Measurements from ENCODE around the gene TK2.
"Not testable (repeated sequence)": the region's sequence is repeated elsewhere in the genome, so short reads cannot be mapped to it uniquely, and the experiment has no call there.

TK2 gene

DNA sequence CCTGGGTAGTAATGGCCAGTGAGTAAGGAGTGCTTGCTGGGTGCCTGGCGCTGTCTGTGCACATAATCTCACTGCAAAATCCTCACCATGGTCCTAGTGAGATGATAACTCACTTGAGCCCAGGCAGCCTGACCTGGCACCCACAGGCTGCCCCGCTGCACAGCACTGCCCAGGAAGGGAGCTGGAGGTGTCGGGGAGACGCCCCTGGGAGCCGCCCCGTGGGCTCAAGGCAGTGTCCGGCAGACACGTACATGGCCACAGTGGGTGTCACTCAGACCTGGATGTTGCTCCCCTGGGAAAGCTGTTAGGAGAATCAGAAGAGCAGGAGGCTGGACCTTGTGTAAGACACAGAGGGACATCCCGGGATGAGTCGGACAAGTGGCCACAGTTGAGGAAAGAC, 78.7 kb downstream of the TK2 start:
- Mint-ChIP-seq H3K36me3 (ENCODE audit: insufficient read depth) (no peaks in the 10 kb centered on the region), H3K4me3 (no peak overlapping the region), H3K9me3 (peaks cover 0 to 4% of the 10 kb centered on the region in 2 donors), H3K4me1 (ENCODE audit: low read depth in 2 of 2) (peaks cover 19 to 20% of the 10 kb centered on the region in 2 donors), H3K27me3 (peaks cover 24 to 34% of the 10 kb centered on the region in 2 donors), H3K27ac (no peak overlapping the region)
- DNase-seq: no peak
- ATAC-seq (replicated peaks): no peak

DNA sequence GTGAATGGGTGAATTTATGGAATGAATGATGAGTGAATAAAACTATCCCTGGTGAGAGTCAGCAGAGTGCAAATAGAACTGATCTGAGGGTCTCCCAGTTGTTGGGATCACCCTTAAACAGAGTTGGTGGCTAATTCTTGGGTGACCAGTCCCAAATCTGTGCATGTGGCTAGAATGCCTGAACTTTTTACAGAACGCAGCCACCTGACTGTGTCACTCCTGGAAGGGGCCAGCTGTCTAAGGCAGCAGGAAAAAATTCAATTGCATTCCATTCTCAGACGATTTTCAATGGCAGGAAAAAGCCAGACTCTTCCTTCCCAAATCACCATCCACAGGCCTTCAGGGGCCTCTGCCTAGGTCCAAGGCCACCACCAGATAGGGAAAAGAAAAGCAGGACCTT, 79.4 kb downstream of the TK2 start:
- Mint-ChIP-seq H3K36me3 (ENCODE audit: insufficient read depth) (no peaks in the 10 kb centered on the region), H3K4me1 (ENCODE audit: low read depth in 2 of 2) (peaks cover 19 to 20% of the 10 kb centered on the region in 2 donors), H3K27ac (no peak overlapping the region), H3K4me3 (no peak overlapping the region), H3K9me3 (peaks cover 0 to 7% of the 10 kb centered on the region in 2 donors), H3K27me3 (peaks cover 30 to 41% of the 10 kb centered on the region in 2 donors)
- ATAC-seq (replicated peaks) (no peak), DNase-seq (no peak)

DNA sequence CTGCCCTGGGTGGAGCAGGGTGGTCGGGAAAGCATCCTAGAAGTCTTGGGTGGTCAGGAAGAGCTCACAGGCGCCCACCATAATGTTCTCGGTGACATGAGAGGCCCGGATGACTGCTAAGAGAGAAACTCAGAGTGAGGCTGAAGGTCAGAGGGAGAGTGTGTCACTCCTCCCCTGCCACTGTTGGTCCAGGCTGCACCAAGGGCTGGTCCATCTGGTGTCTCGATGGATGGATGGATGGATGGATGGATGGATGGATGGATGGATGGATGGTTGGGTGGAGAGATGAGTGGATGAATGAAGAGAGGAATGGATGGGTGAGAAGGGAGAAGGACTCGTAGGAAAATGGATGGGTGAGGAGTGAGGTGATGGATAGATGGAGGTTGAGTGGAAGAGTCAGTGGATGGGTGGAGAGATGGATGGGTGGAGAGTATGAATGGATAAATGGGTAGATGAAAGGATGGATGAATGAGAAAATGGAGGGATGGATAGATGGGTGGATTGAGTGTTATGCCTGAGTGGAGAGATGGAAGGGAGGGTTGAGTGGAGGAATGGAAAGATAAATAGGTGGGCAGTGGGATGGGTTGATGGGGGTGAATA, 79.9 kb downstream of the TK2 start:
- ATAC-seq (replicated peaks) (no peak), DNase-seq (no peak)
- Mint-ChIP-seq H3K9me3 (peaks cover 0 to 7% of the 10 kb centered on the region in 2 donors), H3K4me3 (no peak overlapping the region), H3K36me3 (ENCODE audit: insufficient read depth) (no peaks in the 10 kb centered on the region), H3K27me3 (peaks cover 35 to 46% of the 10 kb centered on the region in 2 donors), H3K27ac (no peak overlapping the region), H3K4me1 (ENCODE audit: low read depth in 2 of 2) (peaks cover 15 to 16% of the 10 kb centered on the region in 2 donors)

DNA sequence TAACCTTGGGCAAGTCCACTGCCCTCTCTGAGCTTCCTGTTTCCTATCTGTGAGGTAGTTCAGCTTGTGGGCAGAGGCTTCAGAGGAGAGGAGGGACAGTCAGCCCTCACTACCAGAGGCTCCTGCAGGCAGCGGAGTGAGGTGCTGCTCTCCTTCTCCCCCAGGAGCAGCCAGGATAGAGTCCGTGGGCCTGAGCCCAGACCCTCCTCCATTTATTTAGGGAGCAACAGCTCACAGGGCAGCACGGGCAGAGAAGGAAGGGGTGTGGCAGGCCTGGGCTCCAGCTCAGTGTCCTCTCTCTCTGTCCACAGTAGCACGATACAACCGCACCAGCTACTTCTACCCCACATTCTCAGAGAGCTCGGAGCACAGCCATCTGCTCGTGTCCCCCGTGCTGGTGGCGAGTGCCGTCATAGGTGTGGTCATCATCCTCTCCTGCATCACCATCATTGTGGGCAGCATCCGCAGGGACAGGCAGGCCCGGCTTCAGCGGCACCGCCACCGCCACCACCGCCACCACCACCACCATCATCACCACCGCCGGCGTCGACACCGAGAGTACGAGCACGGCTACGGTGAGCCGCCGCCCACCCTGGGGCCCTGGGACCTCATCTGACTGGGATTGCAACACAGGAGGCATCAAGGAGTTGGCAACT, 80.5 kb downstream of the TK2 start:
- no peak for ATAC-seq (replicated peaks)
- Mint-ChIP-seq H3K4me1 (ENCODE audit: low read depth in 2 of 2) (peaks cover 8 to 10% of the 10 kb centered on the region in 2 donors), H3K27ac (peak overlapping the region in 1 of 2 donors; percentile 25), H3K9me3 (peaks cover 0 to 7% of the 10 kb centered on the region in 2 donors), H3K4me3 (no peak overlapping the region), H3K27me3 (peaks cover 40 to 52% of the 10 kb centered on the region in 2 donors), H3K36me3 (ENCODE audit: insufficient read depth) (no peaks in the 10 kb centered on the region)
- no peak for DNase-seq

DNA sequence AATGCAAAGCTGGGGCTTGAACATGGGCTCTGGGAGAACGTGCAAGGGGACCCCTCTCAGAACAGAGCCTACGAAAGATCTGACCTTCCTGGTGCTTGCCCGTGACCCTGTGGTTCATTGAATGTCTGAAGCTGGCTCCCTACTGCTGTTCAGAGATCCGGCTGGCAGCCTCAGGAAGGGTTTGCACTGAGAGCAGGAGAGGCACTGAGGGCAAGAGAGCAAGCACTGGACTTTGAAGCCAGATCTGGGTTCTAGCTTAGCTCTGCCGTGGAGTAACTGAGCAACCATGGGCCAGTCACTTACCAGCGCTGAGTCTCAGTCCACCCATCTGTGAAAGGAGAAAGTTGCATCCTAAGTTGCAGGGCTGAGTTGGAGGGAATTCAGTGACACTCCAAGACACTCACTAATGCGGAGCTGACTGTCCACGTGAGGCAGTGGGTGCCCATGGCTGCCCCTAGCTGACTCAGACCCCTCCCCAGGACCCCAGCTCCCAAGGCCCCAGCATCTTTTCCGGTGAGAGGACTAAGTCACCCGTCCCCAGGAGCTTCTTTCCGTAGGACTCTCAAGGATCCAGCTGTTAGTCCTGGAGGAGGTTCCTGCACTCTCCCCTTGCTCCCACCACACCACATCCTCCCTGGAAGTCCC, 81.5 kb downstream of the TK2 start:
- H3K27me3 Mint-ChIP-seq: peaks cover 48 to 62% of the 10 kb centered on the region in 2 donors
- H3K36me3 Mint-ChIP-seq (ENCODE audit: insufficient read depth): no peaks in the 10 kb centered on the region
- H3K4me3 Mint-ChIP-seq: no peak overlapping the region
- H3K9me3 Mint-ChIP-seq: peaks cover 0 to 7% of the 10 kb centered on the region in 2 donors
- DNase-seq: no peak
- H3K27ac Mint-ChIP-seq: peak overlapping the region in 1 of 2 donors; percentile 25
- H3K4me1 Mint-ChIP-seq (ENCODE audit: low read depth in 2 of 2): peaks cover 0 to 4% of the 10 kb centered on the region in 2 donors
- ATAC-seq (replicated peaks): no peak

DNA sequence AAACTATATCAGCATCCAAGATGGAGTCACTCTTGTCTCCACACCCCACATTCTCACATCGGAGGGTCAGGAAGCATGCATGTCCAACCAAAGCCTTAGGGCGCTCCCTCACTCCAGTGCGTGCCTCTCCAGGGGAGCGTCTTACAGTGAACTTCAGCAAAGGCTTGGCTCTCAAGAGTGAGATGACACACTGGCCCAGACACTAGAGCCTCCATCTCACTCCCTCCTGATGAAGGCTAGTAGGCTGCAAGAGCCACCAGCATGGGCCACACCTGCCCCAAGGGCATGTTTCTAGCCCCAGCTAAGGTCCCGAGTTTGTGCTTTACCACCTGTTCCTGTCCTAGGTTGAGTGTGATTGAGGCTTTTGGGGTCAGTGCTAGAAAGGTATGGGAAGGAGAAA, 82.3 kb downstream of the TK2 start:
- no peak for ATAC-seq (replicated peaks)
- DNase-seq: no peak

DNA sequence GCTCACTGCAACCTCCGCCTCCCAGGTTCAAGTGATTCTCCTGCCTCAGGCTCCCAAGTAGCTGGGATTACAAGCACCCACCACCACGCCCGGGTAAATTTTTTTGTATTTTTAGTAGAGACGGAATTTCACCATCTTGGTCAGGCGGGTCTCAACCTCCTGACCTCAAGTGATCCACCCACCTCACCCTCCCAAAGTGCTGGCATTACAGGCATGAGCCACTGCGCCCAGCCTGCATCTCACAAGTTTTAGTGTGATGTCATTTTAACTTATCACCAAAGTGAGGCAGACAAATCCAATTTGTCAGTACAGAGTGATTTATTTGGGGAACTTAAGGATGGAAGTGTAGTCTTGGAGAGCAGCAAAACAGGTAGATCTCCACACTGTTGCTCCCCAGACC, 83.3 kb downstream of the TK2 start:
- not testable (repeated sequence) for H3K4me1 Mint-ChIP-seq (ENCODE audit: low read depth in 2 of 2); H3K27ac Mint-ChIP-seq; H3K4me3 Mint-ChIP-seq; ATAC-seq (replicated peaks); H3K36me3 Mint-ChIP-seq (ENCODE audit: insufficient read depth); DNase-seq; H3K9me3 Mint-ChIP-seq
- H3K27me3 Mint-ChIP-seq: peaks cover 63 to 80% of the 10 kb centered on the region in 2 donors

More for the DNA sequence above, 82.3 kb downstream of the TK2 start:
- Mint-ChIP-seq H3K36me3 (ENCODE audit: insufficient read depth) (no peaks in the 10 kb centered on the region), H3K9me3 (peaks cover 0 to 7% of the 10 kb centered on the region in 2 donors), H3K27me3 (peaks cover 54 to 71% of the 10 kb centered on the region in 2 donors), H3K27ac (no peak overlapping the region), H3K4me3 (no peak overlapping the region), H3K4me1 (ENCODE audit: low read depth in 2 of 2) (peaks cover 0 to 4% of the 10 kb centered on the region in 2 donors)

DNA sequence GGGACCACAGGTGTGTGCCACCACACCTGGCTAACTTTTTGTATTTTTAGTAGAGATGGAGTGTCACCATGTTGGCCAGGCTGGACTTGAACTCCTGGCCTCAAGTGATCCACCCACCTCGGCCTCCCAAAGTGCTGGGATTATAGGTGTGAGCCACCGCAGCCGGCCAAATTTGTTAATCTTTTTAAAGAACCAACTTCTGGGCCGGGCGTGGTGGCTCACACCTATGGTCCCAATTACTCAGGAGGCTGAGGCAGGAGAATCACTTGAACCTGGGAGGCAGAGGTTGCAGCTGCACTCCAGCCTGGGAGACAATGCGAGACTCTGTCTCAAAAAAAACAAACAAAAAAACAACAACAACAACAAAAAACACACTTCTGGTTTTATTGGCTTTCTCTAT, 84.0 kb downstream of the TK2 start:
- not testable (repeated sequence) for H3K4me1 Mint-ChIP-seq (ENCODE audit: low read depth in 2 of 2); H3K27ac Mint-ChIP-seq; H3K4me3 Mint-ChIP-seq; H3K36me3 Mint-ChIP-seq (ENCODE audit: insufficient read depth); ATAC-seq (replicated peaks); H3K9me3 Mint-ChIP-seq; DNase-seq
- H3K27me3 Mint-ChIP-seq: peaks cover 68 to 87% of the 10 kb centered on the region in 2 donors

DNA sequence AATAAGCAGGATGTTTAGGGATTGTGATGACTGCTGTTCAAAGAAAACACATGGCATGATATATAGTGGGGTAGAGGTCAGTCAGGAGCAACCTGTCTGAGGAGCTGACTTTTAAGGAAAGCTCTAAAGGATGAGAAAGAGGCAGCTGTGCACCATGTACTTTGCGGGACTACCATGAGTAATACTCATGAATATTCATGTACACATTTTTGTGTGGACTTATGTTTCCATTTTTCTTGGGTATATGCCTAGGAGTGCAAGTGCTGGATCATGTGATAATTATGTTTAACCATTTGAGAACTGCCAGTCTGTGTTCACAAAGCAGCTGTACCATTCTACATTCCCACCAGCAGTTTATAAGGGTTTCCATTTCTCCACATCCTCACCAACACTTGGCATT, 87.0 kb downstream of the TK2 start:
- Mint-ChIP-seq H3K9me3 (peaks cover 0 to 7% of the 10 kb centered on the region in 2 donors), H3K4me1 (ENCODE audit: low read depth in 2 of 2) (no peaks in the 10 kb centered on the region), H3K27ac (no peak overlapping the region), H3K4me3 (no peak overlapping the region), H3K27me3 (peaks cover 84 to 100% of the 10 kb centered on the region in 2 donors), H3K36me3 (ENCODE audit: insufficient read depth) (peaks cover 2% of the 10 kb centered on the region)
- ATAC-seq (replicated peaks) (no peak), DNase-seq (no peak)

DNA sequence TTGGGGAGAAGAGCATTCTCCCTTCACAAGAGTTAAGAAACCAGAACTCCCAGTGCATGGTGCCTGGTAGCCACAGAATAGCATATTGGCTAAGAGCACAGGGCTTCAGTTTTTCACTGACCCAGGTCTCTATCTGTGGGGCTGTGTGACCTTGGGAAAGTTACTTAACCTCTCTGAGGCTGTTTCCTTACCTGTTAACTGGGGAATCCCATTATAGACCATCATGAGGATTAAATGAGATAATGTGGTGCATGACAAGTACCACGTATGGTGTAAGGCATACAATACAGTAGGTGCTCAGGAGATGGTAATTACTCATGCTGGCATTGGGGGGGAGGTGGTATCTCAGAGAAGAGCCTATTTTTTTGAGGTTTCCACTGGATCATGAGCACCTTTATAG, 89.2 kb downstream of the TK2 start:
- Mint-ChIP-seq H3K27me3 (peaks cover 65 to 81% of the 10 kb centered on the region in 2 donors), H3K9me3 (no peaks in the 10 kb centered on the region), H3K4me1 (ENCODE audit: low read depth in 2 of 2) (no peaks in the 10 kb centered on the region), H3K27ac (no peak overlapping the region), H3K36me3 (ENCODE audit: insufficient read depth) (peaks cover 2% of the 10 kb centered on the region), H3K4me3 (no peak overlapping the region)
- ATAC-seq (replicated peaks): no peak
- no peak for DNase-seq

DNA sequence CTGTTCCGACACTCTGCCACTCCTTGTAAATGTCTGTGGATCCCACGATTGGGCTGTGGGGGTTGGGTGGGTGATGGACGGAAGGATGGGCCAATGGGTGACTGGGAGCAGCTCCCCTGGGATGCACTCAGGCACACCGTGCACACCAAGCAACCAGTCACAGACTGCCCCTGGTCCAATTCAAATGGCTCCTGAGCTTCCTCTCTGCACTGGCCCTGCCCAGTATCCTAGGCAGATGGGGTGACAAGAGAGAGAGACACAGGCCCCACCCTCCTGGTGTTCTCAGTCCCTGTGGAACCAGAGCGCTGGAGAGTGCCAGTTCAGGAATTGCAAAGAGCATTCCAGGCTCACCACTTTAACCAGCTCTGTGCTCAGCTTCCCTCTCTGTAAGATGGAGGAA, 90.0 kb downstream of the TK2 start:
- ATAC-seq (replicated peaks): no peak
- peak overlapping the region in 1 of 2 donors; percentile 55 for H3K27ac Mint-ChIP-seq
- H3K36me3 Mint-ChIP-seq (ENCODE audit: insufficient read depth): peaks cover 2% of the 10 kb centered on the region
- H3K27me3 Mint-ChIP-seq: peaks cover 57 to 73% of the 10 kb centered on the region in 2 donors
- DNase-seq: no peak
- H3K9me3 Mint-ChIP-seq: no peaks in the 10 kb centered on the region
- no peak overlapping the region for H3K4me3 Mint-ChIP-seq
- H3K4me1 Mint-ChIP-seq (ENCODE audit: low read depth in 2 of 2): no peaks in the 10 kb centered on the region

DNA sequence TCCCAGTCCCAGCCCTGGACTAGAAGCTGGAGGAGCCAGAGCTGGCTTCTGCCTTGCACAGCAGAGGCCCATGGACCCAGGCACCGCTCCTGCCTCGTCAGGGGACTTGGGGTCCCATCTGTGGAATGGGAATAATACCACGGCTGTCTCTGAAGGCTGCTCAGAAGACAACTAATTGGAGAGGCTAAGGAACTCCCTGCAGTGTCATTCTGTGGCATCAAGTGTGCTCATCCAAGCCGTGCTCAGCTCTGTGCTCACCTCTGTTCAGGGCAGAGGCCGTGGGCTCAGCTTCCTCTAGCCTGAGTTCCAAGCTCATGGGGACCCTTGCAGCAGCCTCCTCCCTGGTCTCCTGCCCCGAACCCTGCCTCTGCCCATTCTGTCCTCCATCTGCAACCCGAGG, 91.1 kb downstream of the TK2 start:
- H3K27ac Mint-ChIP-seq: no peak overlapping the region
- peaks cover 50 to 62% of the 10 kb centered on the region in 2 donors for H3K27me3 Mint-ChIP-seq
- DNase-seq: no peak
- ATAC-seq (replicated peaks): no peak
- H3K4me1 Mint-ChIP-seq (ENCODE audit: low read depth in 2 of 2): no peaks in the 10 kb centered on the region
- no peak overlapping the region for H3K4me3 Mint-ChIP-seq
- H3K9me3 Mint-ChIP-seq: no peaks in the 10 kb centered on the region
- peaks cover 2% of the 10 kb centered on the region for H3K36me3 Mint-ChIP-seq (ENCODE audit: insufficient read depth)

DNA sequence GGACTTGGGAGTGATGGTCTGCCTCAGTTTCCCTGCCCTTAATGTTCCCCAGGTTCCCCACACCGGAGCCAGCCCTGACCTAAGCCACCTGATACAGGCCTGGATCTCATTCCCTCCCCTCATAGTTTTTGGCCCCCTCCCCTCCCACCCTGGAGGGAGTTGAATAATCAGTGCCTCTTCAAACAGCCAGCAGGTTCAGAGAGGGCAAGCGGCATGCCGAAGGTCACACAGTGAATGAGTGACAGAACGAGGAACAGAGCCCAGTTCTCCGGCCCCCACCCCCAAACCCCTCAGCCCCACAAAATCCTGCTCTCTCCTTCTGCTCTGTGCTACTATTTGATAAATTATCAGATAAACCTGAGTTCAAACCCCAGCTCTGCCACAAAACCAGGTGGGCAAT, 91.6 kb downstream of the TK2 start:
- Mint-ChIP-seq H3K27ac (no peak overlapping the region), H3K9me3 (no peaks in the 10 kb centered on the region), H3K36me3 (ENCODE audit: insufficient read depth) (peaks cover 2% of the 10 kb centered on the region), H3K4me3 (no peak overlapping the region), H3K4me1 (ENCODE audit: low read depth in 2 of 2) (no peaks in the 10 kb centered on the region), H3K27me3 (peaks cover 44 to 57% of the 10 kb centered on the region in 2 donors)
- DNase-seq: no peak
- no peak for ATAC-seq (replicated peaks)

Measured in effector memory CD8-positive, alpha-beta T cell (primary cell).